ENCODE measurements around the gene ANXA3.

Gene ANXA3

DNA sequence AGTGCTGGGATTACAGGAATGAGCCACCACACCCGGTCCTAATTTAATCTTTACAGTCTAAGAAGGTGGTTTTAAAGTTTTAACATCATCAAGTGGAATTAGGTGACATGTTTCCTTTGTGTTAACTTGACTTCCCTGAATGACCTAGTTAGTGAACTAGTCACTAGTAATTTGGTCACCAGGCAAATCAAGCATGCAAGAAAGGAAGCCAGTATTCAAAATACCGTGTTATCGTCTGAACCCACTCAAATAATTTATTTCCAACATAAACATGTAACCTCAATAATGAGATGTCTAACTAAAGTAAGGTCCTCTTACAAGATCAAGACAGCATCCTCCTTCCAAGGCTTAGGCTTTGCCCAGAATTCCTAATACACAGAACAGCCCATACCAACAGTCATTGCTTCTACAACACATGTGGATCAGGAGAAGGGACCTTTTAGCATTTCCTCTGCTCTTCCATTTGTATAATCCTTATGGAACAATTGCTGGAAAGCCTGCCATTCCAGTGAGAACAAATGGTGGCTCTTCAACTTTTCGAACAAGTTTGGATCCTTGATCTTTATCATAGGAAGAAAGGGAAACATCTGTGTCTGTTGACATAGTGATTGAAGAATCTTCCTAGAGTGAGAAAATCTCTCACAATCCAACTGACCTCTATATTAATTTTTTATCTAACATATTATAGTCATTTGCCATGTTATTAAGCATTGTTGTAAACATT, 97.2 kb downstream of the ANXA3 start:
- no peak for FAIRE-seq

DNA sequence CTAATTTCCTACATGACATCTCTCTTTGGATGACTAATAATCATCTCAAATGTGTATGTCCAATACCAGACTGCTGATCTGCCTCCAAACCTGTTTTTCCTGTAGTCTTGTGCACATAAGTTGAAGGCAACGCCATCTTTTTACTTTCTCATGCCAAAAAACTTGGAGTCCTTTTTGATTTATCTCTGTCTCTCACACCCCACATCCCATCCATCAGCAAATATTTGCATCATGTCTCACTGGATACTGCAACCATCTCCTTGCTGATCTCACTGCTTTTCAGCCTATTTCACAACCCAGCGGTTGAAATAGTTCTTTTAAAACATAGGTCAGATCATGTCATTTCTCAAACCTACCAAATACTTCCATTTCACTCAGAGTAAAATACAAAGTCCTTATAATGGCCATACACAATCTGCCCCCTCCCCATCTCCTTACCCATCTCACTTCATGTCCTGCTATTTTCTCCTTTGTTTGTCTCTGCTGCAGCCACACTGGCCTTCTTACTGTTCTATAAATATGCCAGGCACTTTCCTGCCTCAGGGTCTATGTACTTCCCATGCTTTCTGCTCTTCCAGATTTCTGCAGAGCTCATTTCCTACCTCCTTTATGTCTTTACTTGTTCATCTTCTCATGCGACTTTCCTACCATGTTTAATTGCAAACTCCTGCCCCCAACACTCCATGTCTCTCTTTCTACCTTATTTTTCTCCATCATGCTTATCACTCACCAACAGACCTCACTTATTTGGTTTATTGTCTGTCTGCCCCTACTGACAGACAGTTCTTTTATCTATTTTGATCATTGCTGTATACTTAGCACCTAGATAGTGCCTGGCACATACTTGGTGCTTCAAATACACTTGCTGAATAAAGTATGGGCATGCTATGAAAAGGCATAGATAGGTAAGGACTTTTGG, 98.8 kb downstream of the ANXA3 start:
- no peak for FAIRE-seq

- FAIRE-seq, result no peak
Observed at GRCh38 chr4:78651250-78651860, 99.8 kb downstream of the ANXA3 start.

DNA sequence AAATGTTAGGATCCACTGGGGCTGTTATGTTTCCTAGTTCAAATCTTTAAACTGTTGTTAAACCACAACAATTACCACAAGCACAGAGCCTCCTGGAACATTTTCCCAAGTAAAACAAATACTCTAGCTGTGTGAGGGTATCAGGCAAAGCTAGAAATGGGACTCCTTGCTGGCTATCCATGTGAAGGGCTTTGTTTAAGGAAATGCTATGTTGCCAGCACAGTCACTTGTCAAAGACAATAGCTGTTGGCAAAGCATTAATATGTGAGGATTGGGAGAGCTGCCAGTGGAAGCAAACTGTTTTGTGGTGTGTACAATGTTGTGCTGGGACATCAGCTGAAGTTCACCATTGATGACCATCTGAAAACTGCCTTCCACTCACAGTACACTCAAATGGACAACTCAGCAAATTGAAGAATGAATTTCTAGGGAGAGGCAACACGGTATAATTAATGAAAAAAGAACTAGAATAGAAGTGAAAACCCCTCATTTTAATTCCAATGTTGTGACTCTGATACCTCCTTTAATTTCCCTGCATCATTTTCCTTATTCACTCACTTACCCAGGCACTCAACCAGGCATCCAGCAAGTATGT, 100.8 kb downstream of the ANXA3 start:
- FAIRE-seq, result no peak

DNA sequence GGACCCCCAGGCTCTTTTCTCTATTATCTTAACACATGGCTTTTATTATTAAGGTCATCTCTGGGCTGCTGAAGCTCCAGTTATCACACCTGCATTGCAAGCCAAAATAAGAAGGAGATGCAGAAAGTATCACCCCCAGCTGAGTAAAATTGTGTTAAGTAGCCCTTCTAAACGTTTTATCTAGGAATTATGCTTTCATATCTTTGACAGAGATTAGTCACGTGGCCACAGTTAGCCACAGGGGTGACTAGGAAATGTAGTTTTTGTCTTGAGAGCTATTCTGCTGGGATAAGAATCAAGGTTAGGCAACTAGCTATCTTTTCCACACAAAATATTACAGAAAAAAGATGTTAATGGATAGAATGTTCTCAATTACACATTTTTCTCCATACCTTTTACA, 102.1 kb downstream of the ANXA3 start:
- no peak for FAIRE-seq

- no peak for FAIRE-seq
Observed at GRCh38 chr4:78654807-78655206, 103.2 kb downstream of the ANXA3 start.

DNA sequence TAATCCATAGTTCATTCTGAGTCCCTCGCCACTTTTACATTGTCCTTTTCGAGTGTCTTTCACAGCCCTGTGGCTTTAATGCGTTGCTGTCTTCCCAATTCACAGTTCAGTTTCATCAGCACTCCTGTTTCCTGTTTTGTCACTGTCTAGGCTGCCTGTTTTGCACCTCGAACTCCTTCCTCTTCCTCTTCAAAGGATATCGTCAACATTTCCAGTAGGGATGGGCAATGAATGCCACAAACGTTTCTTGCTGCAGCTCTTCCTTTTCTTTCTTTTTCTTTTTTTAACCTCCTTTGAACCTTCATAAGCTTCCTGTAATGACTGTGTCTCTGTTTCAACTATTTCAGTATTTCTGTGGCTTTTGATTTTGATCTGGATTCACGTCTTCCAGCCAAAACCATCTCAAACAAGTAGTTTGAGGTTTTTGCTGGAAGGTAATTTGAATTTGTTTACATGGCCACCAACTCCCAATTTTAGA, 105.4 kb downstream of the ANXA3 start:
- no peak for FAIRE-seq

- no peak for FAIRE-seq
Observed at GRCh38 chr4:78659264-78659663, 107.7 kb downstream of the ANXA3 start.

DNA sequence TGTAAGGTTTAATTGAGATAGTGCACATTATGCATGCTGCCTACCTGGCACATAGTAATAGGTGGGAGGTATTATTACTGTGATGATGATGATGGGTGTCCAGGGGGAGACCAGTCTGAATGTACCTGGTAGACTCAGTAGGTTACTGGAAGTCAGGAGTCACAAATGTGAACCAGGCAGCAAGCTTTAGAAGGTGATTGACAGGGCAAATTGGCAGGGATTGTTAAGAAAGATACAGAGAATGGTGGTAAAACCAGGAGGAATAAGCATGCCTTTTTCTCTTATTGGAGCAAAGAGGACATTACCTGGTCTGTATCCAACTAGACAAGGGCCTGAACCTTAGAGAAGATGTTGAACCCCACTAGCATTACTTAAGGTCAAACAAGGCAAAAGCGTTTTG, 108.1 kb downstream of the ANXA3 start:
- FAIRE-seq, result no peak

Data from TTC549 (cell line).